HCT116 (cell line): ENCODE results near the gene NKTR. TPM values are rescaled to one million over a fixed set of nuclear protein-coding genes. Genes with fewer than 3 reads are reported as not detected.

Experiments used
- ATAC-seq: fragments of 200-7000 bp; cut with Tn5 transposase; 2 replicates; pipeline ENCODE4 v1.9.1; 2020; ENCODE audit warnings: mild to moderate bottlenecking, moderate library complexity
- BruUV-seq: library from RNA; stranded (reverse); fragments of 400-500 nt; replicated peaks from 2 replicates; lab custom pipeline; 2021; lab: Mats Ljungman, UMichigan
- CTCF ChIA-PET: fragments of 300-600 bp; sonication (Branson Sonifier 250); formaldehyde crosslinking; loops from one replicate; lab custom pipeline; 2021; ENCODE audit warnings: antibody characterized with exemption; lab: Charles Lee
- POLR2A ChIA-PET: fragments of 300-600, 350-600 bp; sonication (Branson Sonifier 250); formaldehyde crosslinking; loops from one replicate; lab custom pipeline; 2021; ENCODE audit warnings: antibody characterized with exemption; lab: Charles Lee
- RAD21 ChIA-PET, 2 experiments: fragments of 300-600 bp; sonication (Branson Sonifier 250); formaldehyde crosslinking; loops; one replicate each; lab custom pipeline; 2023; ENCODE audit warnings: low total read pairs in 2 of 2; ENCODE audit not compliant: uncharacterized antibody in 2 of 2, unreplicated experiment in 2 of 2, low non-redundant PET in 1 of 2; lab: Charles Lee
- DNase-seq: peaks from one replicate; pipeline ENCODE4 v3.0.0-alpha.2; 2010; ENCODE audit warnings: low read depth, low spot score
- H2AFZ ChIP-seq: fragments of 200-600 bp; shearing (Covaris generic), sonication (generic); 2 replicates; pipeline ENCODE4 v1.6.1; 2017; ENCODE audit warnings: low read depth, mixed run types, mixed read lengths, antibody characterized with exemption, low read length; ENCODE audit not compliant: poor library complexity, severe bottlenecking
- H3K27ac ChIP-seq: 2 replicates; pipeline ENCODE4 v1.5.1; 2012; ENCODE audit warnings: low read depth, low read length
- H3K27me3 ChIP-seq: fragments of 200-600 bp; sonication (generic); 2 replicates; pipeline ENCODE4 v1.6.1; 2016; ENCODE audit warnings: mixed run types, low read length, mixed read lengths; ENCODE audit not compliant: insufficient read depth
- H3K36me3 ChIP-seq, 2 experiments: fragments of 200-500 bp in 1 of 2; fragments of 200-600 bp in 1 of 2; sonication (Bioruptor generic) in 1 of 2; sonication (generic) in 1 of 2; 2 replicates each; pipeline versions ENCODE4 v1.5.1 to v1.6.1; 2014 to 2016; ENCODE audit warnings: low read length in 2 of 2, inconsistent platforms in 1 of 2, mixed read lengths in 1 of 2, mixed run types in 1 of 2; ENCODE audit not compliant: insufficient read depth in 2 of 2, control insufficient read depth in 1 of 2
- H3K4me1 ChIP-seq, 2 experiments: fragments of 200-600 bp in 1 of 2; sonication (generic) in 1 of 2; 2 replicates each; pipeline versions ENCODE4 v1.5.1 to v1.6.1; 2012 to 2017; ENCODE audit warnings: low read length in 2 of 2, inconsistent platforms in 1 of 2, mild to moderate bottlenecking in 1 of 2, mixed read lengths in 1 of 2, mixed run types in 1 of 2, moderate library complexity in 1 of 2; ENCODE audit not compliant: insufficient read depth in 2 of 2, control insufficient read depth in 1 of 2
- H3K4me2 ChIP-seq: fragments of 200-600 bp; sonication (generic); 2 replicates; pipeline ENCODE4 v1.6.1; 2017; ENCODE audit warnings: mixed run types, low read length, mixed read lengths
- H3K4me3 ChIP-seq, 2 experiments: fragments of 200-600 bp in 1 of 2; sonication (generic) in 1 of 2; replicated peaks in 1 of 2; 2 replicates each; pipeline ENCODE4 v1.5.1; 2011 to 2016; ENCODE audit warnings: low read length in 2 of 2, control low read depth in 1 of 2, low read depth in 1 of 2, mild to moderate bottlenecking in 1 of 2, mixed read lengths in 1 of 2, mixed run types in 1 of 2
- H3K79me2 ChIP-seq: fragments of 200-600 bp; sonication (generic); 2 replicates; pipeline ENCODE4 v1.6.1; 2017; ENCODE audit warnings: mild to moderate bottlenecking, mixed run types, low read length, moderate library complexity, mixed read lengths; ENCODE audit not compliant: insufficient read depth
- H3K9ac ChIP-seq: fragments of 200-600 bp; sonication (generic); 2 replicates; pipeline ENCODE4 v1.6.1; 2016; ENCODE audit warnings: low read length, mixed read lengths
- H3K9me2 ChIP-seq: fragments of 200-600 bp; sonication (generic), shearing (Covaris generic); 2 replicates; pipeline ENCODE4 v1.6.1; 2017; ENCODE audit warnings: mixed run types, mild to moderate bottlenecking, moderate library complexity; ENCODE audit not compliant: insufficient read depth
- H3K9me3 ChIP-seq, 2 experiments: fragments of 200-500 bp in 1 of 2; fragments of 200-600 bp in 1 of 2; sonication (Bioruptor generic) in 1 of 2; sonication (generic) in 1 of 2; 2 replicates each; pipeline ENCODE4 v1.6.1; 2014 to 2017; ENCODE audit warnings: low read length in 2 of 2, mixed read lengths in 2 of 2, inconsistent platforms in 1 of 2, low read depth in 1 of 2, mild to moderate bottlenecking in 1 of 2, mixed run types in 1 of 2, moderate library complexity in 1 of 2; ENCODE audit not compliant: control insufficient read depth in 1 of 2, insufficient read depth in 1 of 2
- H4K20me1 ChIP-seq: fragments of 200-600 bp; sonication (generic), shearing (Covaris generic); 2 replicates; pipeline ENCODE4 v1.6.1; 2017; ENCODE audit warnings: mixed run types, mild to moderate bottlenecking, moderate library complexity; ENCODE audit not compliant: insufficient read depth
- CBX3 ChIP-seq: IDR thresholded peaks from 2 replicates; pipeline ENCODE4 v1.6.1; 2012; ENCODE audit warnings: low read depth
- EGR1 ChIP-seq: IDR thresholded peaks from 2 replicates; pipeline ENCODE4 v1.6.1; 2012; ENCODE audit warnings: low read depth
- EZH2 ChIP-seq: fragments of 200-600 bp; sonication (generic); IDR thresholded peaks from 2 replicates; pipeline ENCODE4 v1.6.1; 2017; ENCODE audit warnings: antibody characterized with exemption, mixed run types
- FOSL1 ChIP-seq: IDR thresholded peaks from 2 replicates; pipeline ENCODE4 v1.6.1; 2012; ENCODE audit warnings: low read depth
- JUND ChIP-seq: IDR thresholded peaks from 2 replicates; pipeline ENCODE4 v1.6.1; 2012
- POLR2A ChIP-seq: IDR thresholded peaks from 2 replicates; pipeline ENCODE4 v1.7.0; 2011; ENCODE audit warnings: borderline replicate concordance; ENCODE audit not compliant: insufficient read depth, insufficient read length; ENCODE audit errors: extremely low read depth
- POLR2AphosphoS5 ChIP-seq: IDR thresholded peaks from 2 replicates; pipeline ENCODE4 v1.6.1; 2011; ENCODE audit warnings: mild to moderate bottlenecking, low read depth, low read length, moderate library complexity
- RAD21 ChIP-seq: IDR thresholded peaks from 2 replicates; pipeline ENCODE4 v1.6.1; 2012; ENCODE audit warnings: low read depth, mild to moderate bottlenecking
- SIN3A ChIP-seq: IDR thresholded peaks from 2 replicates; pipeline ENCODE4 v1.6.1; 2012; ENCODE audit warnings: low read depth
- SRF ChIP-seq: IDR thresholded peaks from 2 replicates; pipeline ENCODE4 v1.6.1; 2012; ENCODE audit warnings: low read depth
- TCF7L2 ChIP-seq: IDR thresholded peaks from 2 replicates; pipeline ENCODE4 v1.7.0; 2011; ENCODE audit warnings: borderline replicate concordance, inconsistent platforms; ENCODE audit not compliant: insufficient read depth, insufficient read length; ENCODE audit errors: extremely low read depth
- YY1 ChIP-seq: IDR thresholded peaks from 2 replicates; pipeline ENCODE4 v1.6.1; 2011; ENCODE audit warnings: low read length, low read depth, moderate library complexity, mild to moderate bottlenecking; ENCODE audit not compliant: insufficient replicate concordance; ENCODE audit errors: extremely low read depth
- ZFX ChIP-seq: fragments of 450-650 bp; IDR thresholded peaks from 2 replicates; pipeline ENCODE4 v1.6.1; 2017
- intact Hi-C: fragments of 100-400 bp; cut with micrococcal nuclease; formaldehyde crosslinking; loops from 2 replicates; pipeline ENCODE4 v1.10.0; 2022
- total RNA-seq: library from RNA; stranded (reverse); gene quantifications from one replicate; pipeline ENCODE4 v1.2.1, GENCODE V29; 2021; ENCODE audit not compliant: unreplicated experiment
- TF ChIP-seq, protein P1 (sequence below): IDR thresholded peaks from 2 replicates; pipeline ENCODE4 v1.6.1; 2012
- TF ChIP-seq, protein P2 (sequence below), 3 experiments: fragments of 200-600 bp in 1 of 3; sonication (generic) in 1 of 3; IDR thresholded peaks in 2 of 3; conservative IDR thresholded peaks in 1 of 3; 2 replicates each; pipeline ENCODE4 v1.5.1; 2012 to 2017; ENCODE audit warnings: low read depth in 2 of 3, low read length in 2 of 3, antibody characterized with exemption in 1 of 3, borderline replicate concordance in 1 of 3, control low read depth in 1 of 3, mild to moderate bottlenecking in 1 of 3, mixed read lengths in 1 of 3, mixed run types in 1 of 3, moderate library complexity in 1 of 3; ENCODE audit not compliant: insufficient read depth in 1 of 3
- TF ChIP-seq, protein P3 (sequence below): IDR thresholded peaks from 2 replicates; pipeline ENCODE4 v1.6.1; 2011; ENCODE audit warnings: mild to moderate bottlenecking, low read length, moderate library complexity; ENCODE audit not compliant: insufficient replicate concordance; ENCODE audit errors: extremely low read depth

NKTR gene
- total RNA-seq, 1 experiment from 2014 or later: 59.7 TPM

DNA sequence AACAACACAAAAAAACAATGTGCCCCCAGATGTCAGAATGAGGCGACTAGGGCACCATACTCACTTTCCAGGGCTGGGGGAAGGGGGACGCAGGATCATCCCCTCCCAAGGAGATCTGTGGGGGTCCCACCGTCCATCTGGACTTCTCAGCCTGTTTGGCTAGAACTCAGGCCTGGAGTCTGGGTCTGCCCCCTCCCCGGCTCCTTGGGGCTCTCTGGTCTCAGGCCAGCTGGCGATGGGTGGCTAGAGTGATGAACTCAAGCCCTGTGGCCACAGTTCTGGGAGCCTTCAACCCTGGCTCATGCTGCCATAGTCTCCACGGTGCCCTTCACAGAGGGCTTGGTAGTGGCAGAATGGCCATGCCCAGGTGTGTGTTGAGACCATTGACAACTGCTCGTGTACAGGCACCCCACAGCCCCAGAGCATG lies 66.6 kb downstream of the NKTR start:
- no peaks in the 10 kb centered on the region for H3K27me3 ChIP-seq
- no peaks in the 10 kb centered on the region for H3K36me3 ChIP-seq
- no peaks in the 10 kb centered on the region for H3K4me1 ChIP-seq
- intact Hi-C loops: no loop called here
- no peak overlapping the region for H3K27ac ChIP-seq
- ATAC-seq: peak; percentile 12; the same call in 1 of the 2 replicates
- no peaks in the 10 kb centered on the region for H4K20me1 ChIP-seq
- no peaks in the 10 kb centered on the region for H3K9me3 ChIP-seq
- BruUV-seq: no TSS peak
- H3K9ac ChIP-seq: no peak overlapping the region
- no peaks in the 10 kb centered on the region for H3K79me2 ChIP-seq
- POLR2A ChIA-PET: no interaction called here
- H3K4me3 ChIP-seq: no peak overlapping the region
- CTCF ChIA-PET: no interaction called here
- DNase-seq: no peak
- RAD21 ChIA-PET: no interaction called here
- no peak overlapping the region for H2AFZ ChIP-seq
- no peaks in the 10 kb centered on the region for H3K9me2 ChIP-seq
- no peak overlapping the region for H3K4me2 ChIP-seq
- TF ChIP-seq SRF: no peak
- no peak for TF ChIP-seq RAD21
- TF ChIP-seq, protein P1, sequence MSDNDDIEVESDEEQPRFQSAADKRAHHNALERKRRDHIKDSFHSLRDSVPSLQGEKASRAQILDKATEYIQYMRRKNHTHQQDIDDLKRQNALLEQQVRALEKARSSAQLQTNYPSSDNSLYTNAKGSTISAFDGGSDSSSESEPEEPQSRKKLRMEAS: no peak
- no peak for TF ChIP-seq POLR2A
- TF ChIP-seq TCF7L2: no peak
- TF ChIP-seq EZH2: no peak
- TF ChIP-seq, protein P2, sequence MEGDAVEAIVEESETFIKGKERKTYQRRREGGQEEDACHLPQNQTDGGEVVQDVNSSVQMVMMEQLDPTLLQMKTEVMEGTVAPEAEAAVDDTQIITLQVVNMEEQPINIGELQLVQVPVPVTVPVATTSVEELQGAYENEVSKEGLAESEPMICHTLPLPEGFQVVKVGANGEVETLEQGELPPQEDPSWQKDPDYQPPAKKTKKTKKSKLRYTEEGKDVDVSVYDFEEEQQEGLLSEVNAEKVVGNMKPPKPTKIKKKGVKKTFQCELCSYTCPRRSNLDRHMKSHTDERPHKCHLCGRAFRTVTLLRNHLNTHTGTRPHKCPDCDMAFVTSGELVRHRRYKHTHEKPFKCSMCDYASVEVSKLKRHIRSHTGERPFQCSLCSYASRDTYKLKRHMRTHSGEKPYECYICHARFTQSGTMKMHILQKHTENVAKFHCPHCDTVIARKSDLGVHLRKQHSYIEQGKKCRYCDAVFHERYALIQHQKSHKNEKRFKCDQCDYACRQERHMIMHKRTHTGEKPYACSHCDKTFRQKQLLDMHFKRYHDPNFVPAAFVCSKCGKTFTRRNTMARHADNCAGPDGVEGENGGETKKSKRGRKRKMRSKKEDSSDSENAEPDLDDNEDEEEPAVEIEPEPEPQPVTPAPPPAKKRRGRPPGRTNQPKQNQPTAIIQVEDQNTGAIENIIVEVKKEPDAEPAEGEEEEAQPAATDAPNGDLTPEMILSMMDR (IDR thresholded peaks at IDR 0.05 in 2 of 3, conservative IDR thresholded peaks at IDR 0.05 in 1 of 3; ENCODE audit: borderline replicate concordance in 1 of 3, insufficient read depth in 1 of 3, low read depth in 2 of 3, low read length in 2 of 3): no peak
- TF ChIP-seq POLR2AphosphoS5: no peak; the same call in none of the 2 replicates
- TF ChIP-seq SIN3A: no peak
- TF ChIP-seq EGR1: no peak
- no peak for TF ChIP-seq ZFX
- no peak for TF ChIP-seq FOSL1
- TF ChIP-seq, protein P3, sequence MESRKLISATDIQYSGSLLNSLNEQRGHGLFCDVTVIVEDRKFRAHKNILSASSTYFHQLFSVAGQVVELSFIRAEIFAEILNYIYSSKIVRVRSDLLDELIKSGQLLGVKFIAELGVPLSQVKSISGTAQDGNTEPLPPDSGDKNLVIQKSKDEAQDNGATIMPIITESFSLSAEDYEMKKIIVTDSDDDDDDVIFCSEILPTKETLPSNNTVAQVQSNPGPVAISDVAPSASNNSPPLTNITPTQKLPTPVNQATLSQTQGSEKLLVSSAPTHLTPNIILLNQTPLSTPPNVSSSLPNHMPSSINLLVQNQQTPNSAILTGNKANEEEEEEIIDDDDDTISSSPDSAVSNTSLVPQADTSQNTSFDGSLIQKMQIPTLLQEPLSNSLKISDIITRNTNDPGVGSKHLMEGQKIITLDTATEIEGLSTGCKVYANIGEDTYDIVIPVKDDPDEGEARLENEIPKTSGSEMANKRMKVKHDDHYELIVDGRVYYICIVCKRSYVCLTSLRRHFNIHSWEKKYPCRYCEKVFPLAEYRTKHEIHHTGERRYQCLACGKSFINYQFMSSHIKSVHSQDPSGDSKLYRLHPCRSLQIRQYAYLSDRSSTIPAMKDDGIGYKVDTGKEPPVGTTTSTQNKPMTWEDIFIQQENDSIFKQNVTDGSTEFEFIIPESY: no peak
- TF ChIP-seq JUND: no peak; the same call in 1 of the 2 replicates
- TF ChIP-seq CBX3: no peak
- no peak for TF ChIP-seq YY1
